ENCODE data around the gene BMP5.
"Not testable (repeated sequence)": the region's sequence is repeated elsewhere in the genome, so short reads cannot be mapped to it uniquely, and the experiment has no call there.

GRCh38 chr6:55910466-55910865, 35.1 kb upstream of the BMP5 start:
- not testable (repeated sequence) for TF ChIP-seq CTCF, POLR2AphosphoS5, EP300, POLR2A (IDR thresholded peaks at IDR 0.05)

All from suprapubic skin (tissue), 4 donors.